CD4-positive, alpha-beta T cell treated with Interleukin-4 for 4 hours (primary cell): ENCODE data around the gene SLC50A1.
A peak's percentile ranks its signal among the peaks of the same experiment; 100 is the strongest.

Experiments used
- DNase-seq: peaks from one replicate; pipeline ENCODE4 v3.0.0-alpha.2; 2020

The SLC50A1 gene

GRCh38 chr1:155135415-155136028, at the start of gene SLC50A1:
Gene SLC50A1, plus strand, starts transcription at chr1:155135852. Its CDS starts 60 bp downstream, at chr1:155135912.
- DNase-seq, result peak; percentile 86

GRCh38 chr1:155086128-155086741, 49.4 kb upstream of the SLC50A1 start:
- peak; percentile 71 for DNase-seq

GRCh38 chr1:155086856-155087535, 48.7 kb upstream of the SLC50A1 start:
- DNase-seq, result no peak

- peak; percentile 74 for DNase-seq
These were observed 44.3 kb upstream of the SLC50A1 start for GRCh38 chr1:155091071-155092051.

- DNase-seq, result no peak
These were observed 43.5 kb upstream of the SLC50A1 start for GRCh38 chr1:155092131-155092530.

- DNase-seq, result no peak
These were observed 43.0 kb upstream of the SLC50A1 start for GRCh38 chr1:155092641-155093040.

- peak; percentile 27 for DNase-seq
These were observed 41.6 kb upstream of the SLC50A1 start for GRCh38 chr1:155093911-155094621.

- no peak for DNase-seq
These were observed 41.1 kb upstream of the SLC50A1 start for GRCh38 chr1:155094622-155094948.

- DNase-seq, result no peak
These were observed 36.3 kb upstream of the SLC50A1 start for GRCh38 chr1:155099331-155099730.

- no peak for DNase-seq
These were observed 32.3 kb upstream of the SLC50A1 start for GRCh38 chr1:155103325-155103724.

GRCh38 chr1:155104605-155105534, 30.8 kb upstream of the SLC50A1 start:
- no peak for DNase-seq

- no peak for DNase-seq
These were observed 30.0 kb upstream of the SLC50A1 start for GRCh38 chr1:155105604-155106011.

GRCh38 chr1:155106862-155107261, 28.8 kb upstream of the SLC50A1 start:
- DNase-seq, result no peak

GRCh38 chr1:155107309-155108264, 28.1 kb upstream of the SLC50A1 start:
- DNase-seq, result no peak

- no peak for DNase-seq
These were observed 27.4 kb upstream of the SLC50A1 start for GRCh38 chr1:155108296-155108695.

- DNase-seq, result no peak
These were observed 25.3 kb upstream of the SLC50A1 start for GRCh38 chr1:155110381-155110780.

- DNase-seq, result no peak
These were observed 24.8 kb upstream of the SLC50A1 start for GRCh38 chr1:155110826-155111225.

- no peak for DNase-seq
These were observed 22.1 kb upstream of the SLC50A1 start for GRCh38 chr1:155113450-155113980.

- DNase-seq, result no peak
These were observed 19.4 kb upstream of the SLC50A1 start for GRCh38 chr1:155116113-155116764.
